Central memory CD4-positive, alpha-beta T cell (primary cell): ENCODE measurements around the gene AFF4.
"Not testable (repeated sequence)": the region's sequence is repeated elsewhere in the genome, so short reads cannot be mapped to it uniquely, and the experiment has no call there.

Experiments
- DNase-seq: peaks from one replicate; pipeline ENCODE4 v3.0.0; 2022

Gene AFF4

GRCh38 chr5:132952829-132953228 lies 10.6 kb downstream of the AFF4 start:
- no peak for DNase-seq

- DNase-seq, result no peak
Observed at GRCh38 chr5:132951897-132952296, 11.5 kb downstream of the AFF4 start.

- DNase-seq, result no peak
Observed at GRCh38 chr5:132949136-132949535, 14.3 kb downstream of the AFF4 start.

- no peak for DNase-seq
Observed at GRCh38 chr5:132947671-132948070, 15.8 kb downstream of the AFF4 start.

- DNase-seq, result not testable (repeated sequence)
Observed at GRCh38 chr5:132945315-132945714, 18.1 kb downstream of the AFF4 start.

- no peak for DNase-seq
Observed at GRCh38 chr5:132943362-132944022, 19.9 kb downstream of the AFF4 start.

GRCh38 chr5:132941331-132941730 lies 22.1 kb downstream of the AFF4 start:
- DNase-seq, result no peak

GRCh38 chr5:132928062-132928407 lies 35.4 kb downstream of the AFF4 start:
- no peak for DNase-seq

GRCh38 chr5:132927355-132928061 lies 35.9 kb downstream of the AFF4 start:
- no peak for DNase-seq

GRCh38 chr5:132926437-132926836 lies 37.0 kb downstream of the AFF4 start:
- no peak for DNase-seq

- no peak for DNase-seq
Observed at GRCh38 chr5:132916086-132916485, 47.3 kb downstream of the AFF4 start.

GRCh38 chr5:132915681-132916080 lies 47.8 kb downstream of the AFF4 start:
- DNase-seq, result no peak

GRCh38 chr5:132909702-132910101 lies 53.7 kb downstream of the AFF4 start:
- no peak for DNase-seq

GRCh38 chr5:132907161-132907560 lies 56.3 kb downstream of the AFF4 start:
- DNase-seq, result no peak

- DNase-seq, result no peak
Observed at GRCh38 chr5:132905938-132906337, 57.5 kb downstream of the AFF4 start.

- DNase-seq, result no peak
Observed at GRCh38 chr5:132901730-132902129, 61.7 kb downstream of the AFF4 start.

- no peak for DNase-seq
Observed at GRCh38 chr5:132901036-132901435, 62.4 kb downstream of the AFF4 start.

- DNase-seq, result no peak
Observed at GRCh38 chr5:132898094-132898493, 65.3 kb downstream of the AFF4 start.

- DNase-seq, result no peak
Observed at GRCh38 chr5:132896685-132897084, 66.7 kb downstream of the AFF4 start.

GRCh38 chr5:132895719-132896305 lies 67.6 kb downstream of the AFF4 start:
- no peak for DNase-seq

GRCh38 chr5:132890817-132891216 lies 72.6 kb downstream of the AFF4 start:
- DNase-seq, result no peak

- no peak for DNase-seq
Observed at GRCh38 chr5:132889501-132889900, 73.9 kb downstream of the AFF4 start.

GRCh38 chr5:132887283-132887682 lies 76.2 kb downstream of the AFF4 start:
- DNase-seq, result no peak

- no peak for DNase-seq
Observed at GRCh38 chr5:132886064-132886823, 77.2 kb downstream of the AFF4 start.
